CD4-positive, alpha-beta T cell (primary cell): ENCODE results near the gene COX10. TPM values are rescaled to one million over a fixed set of nuclear protein-coding genes. Genes with fewer than 3 reads are reported as not detected.

ENCODE experiments used
- ATAC-seq: fragments of 200-7000 bp; cut with Tn5 transposase; one replicate; pipeline ENCODE4 v1.10.0; 2022; ENCODE audit warnings: mild to moderate bottlenecking; ENCODE audit not compliant: poor library complexity
- CTCF ChIA-PET: fragments of 350-600 bp; sonication (Branson Sonifier 250); formaldehyde crosslinking; loops from one replicate; lab custom pipeline; 2021; ENCODE audit warnings: antibody characterized with exemption, inconsistent platforms; lab: Charles Lee
- POLR2A ChIA-PET: fragments of 350-600 bp; sonication (Branson Sonifier 250); formaldehyde crosslinking; loops from one replicate; lab custom pipeline; 2021; ENCODE audit warnings: antibody characterized with exemption, inconsistent platforms; lab: Charles Lee
- DNase-seq, 14 experiments: peaks; one replicate each; pipeline ENCODE4 v3.0.0-alpha.2; 2013 to 2020; ENCODE audit warnings: mixed read lengths in 2 of 14
- H3K27ac ChIP-seq, 2 donors: one replicate each; pipeline versions ENCODE4 v1.5.1 to v1.7.0; 2013; ENCODE audit warnings: low read length in 2 of 2, low read depth in 1 of 2, mild to moderate bottlenecking in 1 of 2
- H3K27me3 ChIP-seq, 2 experiments: 1 replicate in 1 of 2; 2 replicates in 1 of 2; pipeline versions ENCODE4 v1.6.1 to v1.7.0; 2013; ENCODE audit warnings: low read length in 2 of 2, control low read depth in 1 of 2, mild to moderate bottlenecking in 1 of 2, moderate library complexity in 1 of 2; ENCODE audit not compliant: insufficient read depth in 2 of 2, control insufficient read depth in 1 of 2
- H3K36me3 ChIP-seq: one replicate; pipeline ENCODE4 v1.6.1; 2013; ENCODE audit warnings: low read length, control low read depth; ENCODE audit not compliant: insufficient read depth
- H3K4me1 ChIP-seq: one replicate; pipeline ENCODE4 v1.6.1; 2013; ENCODE audit warnings: low read length, control low read depth; ENCODE audit not compliant: insufficient read depth
- H3K4me3 ChIP-seq: one replicate; pipeline ENCODE4 v1.5.1; 2013; ENCODE audit warnings: mild to moderate bottlenecking, low read length, moderate library complexity
- H3K9me3 ChIP-seq, 2 experiments: 1 replicate in 1 of 2; 2 replicates in 1 of 2; pipeline versions ENCODE4 v1.6.1 to v1.7.0; 2013; ENCODE audit warnings: low read length in 2 of 2, mild to moderate bottlenecking in 2 of 2, control low read depth in 1 of 2, moderate library complexity in 1 of 2; ENCODE audit not compliant: control insufficient read depth in 1 of 2, insufficient read depth in 1 of 2
- H3K27ac Mint-ChIP-seq: one replicate; pipeline ENCODE4 v1.8.0; 2020; ENCODE audit warnings: mixed read lengths
- H3K27me3 Mint-ChIP-seq: one replicate; pipeline ENCODE4 v1.8.0; 2021; ENCODE audit warnings: mixed read lengths
- H3K36me3 Mint-ChIP-seq: one replicate; pipeline ENCODE4 v1.8.0; 2021; ENCODE audit warnings: low read depth, mixed read lengths
- H3K4me1 Mint-ChIP-seq: one replicate; pipeline ENCODE4 v1.8.0; 2021; ENCODE audit warnings: low read depth, mixed read lengths
- H3K4me3 Mint-ChIP-seq: one replicate; pipeline ENCODE4 v1.8.0; 2020; ENCODE audit warnings: mild to moderate bottlenecking, mixed read lengths
- H3K9me3 Mint-ChIP-seq: one replicate; pipeline ENCODE4 v1.8.0; 2020; ENCODE audit warnings: mixed read lengths
- CTCF ChIP-seq: fragments of 200-600 bp; IDR thresholded peaks from one replicate; pipeline ENCODE4 v1.8.0; 2022; ENCODE audit warnings: antibody characterized with exemption, mild to moderate bottlenecking
- intact Hi-C, 2 experiments: fragments of 100-400 bp; cut with DNase I in 1 of 2; cut with micrococcal nuclease in 1 of 2; formaldehyde crosslinking; loops; one replicate each; pipeline versions ENCODE4 v1.15.1 to v1.9.0; 2023 to 2025; cut with DNase I, micrococcal nuclease
- total RNA-seq, 174 experiments: library from RNA in 2 of 174; stranded (reverse) in 2 of 174; gene quantifications; one replicate each; pipeline ENCODE4 v1.2.3 and lab custom pipeline; 2021 to 2026

The COX10 gene
- total RNA-seq, 2 experiments from 2014 or later = 9.1 to 9.9 TPM

GRCh38 chr17:14116263-14117024 is 47.1 kb downstream of the COX10 start:
- no peaks in the 10 kb centered on the region for H3K36me3 Mint-ChIP-seq
- Histone ChIP-seq H3K27me3 (no peaks in the 10 kb centered on the region), H3K4me3 (no peak overlapping the region), H3K27ac (no peak overlapping the region), H3K9me3 (no peaks in the 10 kb centered on the region), H3K4me1 (peaks cover 6% of the 10 kb centered on the region), H3K36me3 (no peaks in the 10 kb centered on the region)
- H3K4me3 Mint-ChIP-seq = no peak overlapping the region
- DNase-seq (no peak), ATAC-seq (no peak)
- peaks cover 80% of the 10 kb centered on the region for H3K4me1 Mint-ChIP-seq
- ChIA-PET POLR2A (no interaction called here), CTCF (interaction anchor here (1.0 kb wide), 1 partner anchor 87 kb away, joined by 4 read pairs; no protein-coding TSS in a partner anchor)
- no peaks in the 10 kb centered on the region for H3K9me3 Mint-ChIP-seq
- TF ChIP-seq CTCF = no peak
- no peaks in the 10 kb centered on the region for H3K27me3 Mint-ChIP-seq
- intact Hi-C loops = loop anchor here (5.0 kb wide), 1 partner anchor 86 kb away; no protein-coding TSS in a partner anchor
- peak overlapping the region; percentile 29 for H3K27ac Mint-ChIP-seq

DNA sequence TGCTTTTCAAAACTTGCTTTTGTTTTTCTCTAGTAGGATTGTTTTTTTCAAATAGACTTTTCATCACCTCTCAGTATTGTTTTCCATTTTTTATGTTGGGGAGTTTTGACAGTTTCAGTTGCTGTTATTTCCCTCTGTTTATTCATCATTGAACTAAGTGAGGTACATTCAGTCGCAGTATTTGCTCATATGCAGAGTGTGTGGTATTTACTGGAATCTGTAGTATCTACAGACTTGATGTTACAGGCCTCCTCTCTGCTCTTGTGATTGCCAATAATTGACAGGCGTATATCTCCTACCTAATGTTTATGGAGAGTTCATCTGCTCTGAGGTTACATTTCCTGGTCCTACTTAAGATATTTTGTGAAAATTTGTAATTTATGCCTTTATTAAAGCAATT is 49.6 kb downstream of the COX10 start:
- ChIA-PET POLR2A (interaction anchor here (0.7 kb wide), 1 partner anchor 264 kb away, joined by 3 read pairs; no protein-coding TSS in a partner anchor), CTCF (no interaction called here)
- Histone ChIP-seq H3K27me3 (no peaks in the 10 kb centered on the region), H3K27ac (peak overlapping the region in 1 of 2 donors; percentile 24), H3K4me3 (no peak overlapping the region), H3K4me1 (peaks cover 10% of the 10 kb centered on the region), H3K9me3 (no peaks in the 10 kb centered on the region), H3K36me3 (no peaks in the 10 kb centered on the region)
- DNase-seq = peak in 2 of 14 experiments; percentile 13 to 19
- intact Hi-C loops = loop anchor here (1.0 to 5.0 kb wide), 2 partner anchors 9 to 83 kb away; no protein-coding TSS in a partner anchor
- H3K4me3 Mint-ChIP-seq = no peak overlapping the region
- no peaks in the 10 kb centered on the region for H3K9me3 Mint-ChIP-seq
- TF ChIP-seq CTCF = no peak
- ATAC-seq = peak; percentile 75
- H3K4me1 Mint-ChIP-seq = peaks cover 88% of the 10 kb centered on the region
- no peaks in the 10 kb centered on the region for H3K27me3 Mint-ChIP-seq
- peak overlapping the region; percentile 58 for H3K27ac Mint-ChIP-seq
- H3K36me3 Mint-ChIP-seq = no peaks in the 10 kb centered on the region

DNA sequence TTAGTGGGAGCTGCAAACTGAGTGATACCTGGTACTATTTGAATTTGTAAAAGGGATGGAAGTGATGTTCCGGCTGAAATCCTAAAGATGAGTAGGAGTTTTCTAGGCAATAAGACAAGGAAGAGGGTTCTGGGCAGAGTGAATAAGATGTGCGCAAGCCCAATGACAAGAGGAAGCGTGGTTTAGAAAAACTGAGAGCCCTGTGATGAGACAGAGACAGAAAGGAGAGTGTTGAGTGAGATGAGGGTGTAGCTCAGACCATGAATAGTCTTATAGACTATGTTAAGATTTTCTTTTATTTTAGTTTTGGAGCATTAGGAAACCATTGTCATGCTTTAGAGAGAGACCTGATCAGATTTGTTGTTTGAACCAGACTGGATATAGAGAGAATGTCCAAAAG is 50.2 kb downstream of the COX10 start:
- ChIA-PET CTCF (no interaction called here), POLR2A (no interaction called here)
- peaks cover 10% of the 10 kb centered on the region for H3K4me1 ChIP-seq
- H3K4me1 Mint-ChIP-seq = peaks cover 91% of the 10 kb centered on the region
- H3K4me3 ChIP-seq = no peak overlapping the region
- H3K27me3 Mint-ChIP-seq = no peaks in the 10 kb centered on the region
- peak overlapping the region in 1 of 2 donors; percentile 24 for H3K27ac ChIP-seq
- H3K4me3 Mint-ChIP-seq = no peak overlapping the region
- no peaks in the 10 kb centered on the region for H3K36me3 ChIP-seq
- intact Hi-C loops = loop anchor here (1.0 to 5.0 kb wide), 2 partner anchors 9 to 83 kb away; no protein-coding TSS in a partner anchor
- ATAC-seq = peak; percentile 38
- H3K9me3 Mint-ChIP-seq = no peaks in the 10 kb centered on the region
- H3K9me3 ChIP-seq = no peaks in the 10 kb centered on the region
- no peaks in the 10 kb centered on the region for H3K36me3 Mint-ChIP-seq
- DNase-seq = peak in 3 of 14 experiments; percentile 7 to 21 (median 12)
- no peaks in the 10 kb centered on the region for H3K27me3 ChIP-seq
- no peak for TF ChIP-seq CTCF
- peak overlapping the region; percentile 58 for H3K27ac Mint-ChIP-seq
